GM20000 (cell line): ENCODE measurements around the gene STRA8.

Experiments
- DNase-seq: peaks from one replicate; pipeline ENCODE4 v3.0.0; 2012; ENCODE audit warnings: low spot score
- TF ChIP-seq, protein P1 (sequence below): IDR thresholded peaks from 2 replicates; pipeline ENCODE4 v1.5.1; 2012; ENCODE audit warnings: mild to moderate bottlenecking, control low read depth; ENCODE audit errors: extremely low read depth, missing control alignments

The STRA8 gene

GRCh38 chr7:135253851-135254771 lies 20.5 kb downstream of the STRA8 start:
- no peak for DNase-seq
- TF ChIP-seq, protein P1, sequence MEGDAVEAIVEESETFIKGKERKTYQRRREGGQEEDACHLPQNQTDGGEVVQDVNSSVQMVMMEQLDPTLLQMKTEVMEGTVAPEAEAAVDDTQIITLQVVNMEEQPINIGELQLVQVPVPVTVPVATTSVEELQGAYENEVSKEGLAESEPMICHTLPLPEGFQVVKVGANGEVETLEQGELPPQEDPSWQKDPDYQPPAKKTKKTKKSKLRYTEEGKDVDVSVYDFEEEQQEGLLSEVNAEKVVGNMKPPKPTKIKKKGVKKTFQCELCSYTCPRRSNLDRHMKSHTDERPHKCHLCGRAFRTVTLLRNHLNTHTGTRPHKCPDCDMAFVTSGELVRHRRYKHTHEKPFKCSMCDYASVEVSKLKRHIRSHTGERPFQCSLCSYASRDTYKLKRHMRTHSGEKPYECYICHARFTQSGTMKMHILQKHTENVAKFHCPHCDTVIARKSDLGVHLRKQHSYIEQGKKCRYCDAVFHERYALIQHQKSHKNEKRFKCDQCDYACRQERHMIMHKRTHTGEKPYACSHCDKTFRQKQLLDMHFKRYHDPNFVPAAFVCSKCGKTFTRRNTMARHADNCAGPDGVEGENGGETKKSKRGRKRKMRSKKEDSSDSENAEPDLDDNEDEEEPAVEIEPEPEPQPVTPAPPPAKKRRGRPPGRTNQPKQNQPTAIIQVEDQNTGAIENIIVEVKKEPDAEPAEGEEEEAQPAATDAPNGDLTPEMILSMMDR = no peak

DNA sequence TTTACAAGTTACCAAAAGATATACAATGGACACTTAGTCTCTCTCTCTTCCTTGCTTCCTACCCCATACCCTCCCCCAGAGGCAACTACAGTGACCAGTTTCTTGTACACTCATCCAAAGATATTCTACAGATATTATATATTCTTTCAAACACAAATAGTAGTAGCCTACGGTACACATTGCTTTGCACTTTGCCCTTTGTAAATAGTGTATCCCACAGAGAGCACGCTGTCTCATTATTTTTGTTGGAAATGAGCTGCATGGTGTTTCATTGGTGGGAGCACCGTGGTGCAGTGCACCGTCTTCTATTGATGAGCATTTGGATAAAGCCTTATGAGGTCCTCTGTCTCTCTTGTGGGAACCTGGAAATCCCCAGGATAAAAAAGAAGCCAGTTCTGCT lies 24.2 kb downstream of the STRA8 start:
- no peak for DNase-seq
- TF ChIP-seq, protein P1 = no peak

GRCh38 chr7:135258585-135258984 lies 24.9 kb downstream of the STRA8 start:
- TF ChIP-seq, protein P1 = no peak

GRCh38 chr7:135259702-135260101 lies 26.1 kb downstream of the STRA8 start:
- DNase-seq = no peak
- TF ChIP-seq, protein P1 = no peak

More at GRCh38 chr7:135258585-135258984, 24.9 kb downstream of the STRA8 start:
- DNase-seq = no peak

GRCh38 chr7:135260470-135260869 lies 26.8 kb downstream of the STRA8 start:
- no peak for DNase-seq
- TF ChIP-seq, protein P1 = no peak

- no peak for DNase-seq
- TF ChIP-seq, protein P1 = no peak
These were observed 27.5 kb downstream of the STRA8 start for GRCh38 chr7:135260930-135261721.

DNA sequence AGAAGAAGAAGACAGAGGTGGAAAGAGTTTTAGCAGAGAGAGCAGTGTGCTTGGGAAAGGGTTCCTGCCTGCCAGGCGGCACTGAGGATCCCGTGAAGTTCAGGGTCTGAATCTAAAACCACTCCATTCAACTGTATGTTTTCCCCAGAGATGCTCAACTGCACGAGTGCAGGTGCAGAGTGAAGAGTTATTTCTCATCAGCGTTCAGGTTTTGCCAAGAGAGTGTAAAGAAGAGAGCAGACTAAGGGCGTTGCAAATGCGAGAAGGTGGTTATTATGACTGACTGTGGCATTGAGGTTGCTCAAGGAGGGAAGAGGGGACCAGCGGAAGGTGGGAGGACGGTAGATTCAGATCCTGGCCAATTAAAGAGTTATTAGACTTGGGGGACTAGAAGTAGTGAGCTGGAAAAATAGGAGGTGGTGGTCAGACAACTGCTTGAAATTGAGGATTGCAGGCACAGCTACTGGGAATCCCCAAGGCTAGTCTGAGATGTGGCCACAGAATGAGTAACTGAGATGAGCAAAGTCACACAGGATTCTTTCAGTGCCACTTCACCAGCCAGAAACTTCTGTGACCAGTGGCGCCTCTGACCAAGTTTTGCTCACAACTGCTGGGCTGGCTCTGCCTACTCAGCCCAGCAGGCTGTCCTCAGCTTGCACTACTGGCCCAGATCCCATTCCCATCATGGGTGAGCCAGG lies 29.1 kb downstream of the STRA8 start:
- no peak for DNase-seq
- TF ChIP-seq, protein P1 = no peak
